ENCODE data around the gene SOX1. TPM values are rescaled to one million over a fixed set of nuclear protein-coding genes. Genes with fewer than 3 reads are reported as not detected.

The SOX1 gene
- total and polyA plus RNA-seq, 11 donors = not detected

GRCh38 chr13:112056739-112057438 is 10.1 kb upstream of the SOX1 start:
- no peaks in the 10 kb centered on the region for H3K36me3 ChIP-seq
- ATAC-seq (no peak), DNase-seq (no peak)
- H3K9me3 ChIP-seq = no peaks in the 10 kb centered on the region
- H3K4me1 ChIP-seq = peaks cover 0 to 61% (median 2%) of the 10 kb centered on the region in 12 donors
- peaks cover 77 to 100% (median 100%) of the 10 kb centered on the region in 9 donors for H3K27me3 ChIP-seq
- H3K27ac ChIP-seq = no peak overlapping the region
- TF ChIP-seq POLR2A (IDR thresholded peaks at IDR 0.05) = no peak
- TF ChIP-seq CTCF (IDR thresholded peaks at IDR 0.05) = no peak
- 1 to 2% (median 2%) methylated on average over 44 to 72 of the region's 72 CpGs for WGBS, 4 donors
- peak overlapping the region in 1 of 12 donors; percentile 1 for H3K4me3 ChIP-seq
- intact Hi-C loops (cut with DNase I) = no loop called here

DNA sequence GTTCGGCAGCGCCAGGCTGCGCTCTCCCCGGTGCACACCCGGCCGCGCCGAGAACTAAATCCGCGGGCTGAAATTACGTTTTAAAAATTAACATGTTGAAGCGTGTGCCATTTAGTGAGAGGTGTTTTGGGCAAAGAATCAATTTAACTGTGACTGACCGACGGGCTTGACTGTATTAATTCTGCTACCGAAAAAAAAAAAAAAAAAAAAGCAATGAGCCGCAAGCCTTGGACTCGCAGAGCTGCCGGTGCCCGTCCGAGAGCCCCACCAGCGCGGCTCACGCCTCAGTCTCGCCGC is 9.6 kb upstream of the SOX1 start:
- Histone ChIP-seq H3K4me1 (peaks cover 0 to 61% (median 2%) of the 10 kb centered on the region in 12 donors), H3K9me3 (no peaks in the 10 kb centered on the region), H3K27me3 (peaks cover 80 to 100% (median 100%) of the 10 kb centered on the region in 9 donors), H3K4me3 (no peak overlapping the region), H3K36me3 (no peaks in the 10 kb centered on the region), H3K27ac (no peak overlapping the region)
- no peak for TF ChIP-seq CTCF (IDR thresholded peaks at IDR 0.05)
- no peak for TF ChIP-seq POLR2A (IDR thresholded peaks at IDR 0.05)
- 2 to 5% (median 3%) methylated on average over 21 to 25 of the region's 25 CpGs for WGBS, 4 donors
- intact Hi-C loops (cut with DNase I) = no loop called here
- DNase-seq (no peak), ATAC-seq (no peak)

DNA sequence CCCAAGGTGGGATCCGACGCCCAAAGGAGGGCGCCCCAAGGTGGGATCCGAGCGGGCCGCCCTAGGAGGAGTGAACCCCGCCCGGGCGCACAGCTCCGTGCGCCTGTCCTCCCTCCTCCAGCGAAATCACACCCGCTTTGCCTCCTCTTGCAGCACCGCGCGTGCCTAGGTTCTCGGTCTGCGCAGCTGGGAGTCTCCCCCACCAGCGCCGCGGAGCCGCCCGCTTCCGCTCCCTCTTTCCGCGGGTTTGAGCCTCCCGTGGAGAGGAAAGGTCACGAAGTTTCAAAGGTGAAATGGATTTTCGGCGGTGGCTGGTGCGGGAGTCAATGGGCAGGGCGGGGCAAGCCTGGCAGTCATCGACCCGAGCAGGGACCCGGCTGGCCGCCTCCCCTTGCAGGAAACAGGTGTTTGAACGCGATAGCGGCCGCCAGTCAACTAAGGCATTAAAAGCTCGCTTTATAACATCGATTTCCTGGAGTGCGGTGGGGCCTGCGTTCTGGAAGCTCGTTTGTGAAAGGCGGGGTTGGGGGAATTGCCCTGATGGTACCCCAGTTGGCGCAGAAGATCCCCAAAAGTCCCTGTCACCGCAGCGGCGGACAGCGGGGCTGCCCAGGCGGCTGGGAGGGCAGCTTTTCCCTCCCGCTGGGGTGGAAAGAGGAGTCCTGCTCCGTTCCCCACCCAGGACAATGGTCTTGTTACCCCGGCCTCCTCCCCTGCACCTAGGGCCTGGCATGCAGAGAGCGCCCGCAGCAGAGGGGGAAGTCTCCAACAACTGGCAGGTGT is 9.0 kb upstream of the SOX1 start:
- Histone ChIP-seq H3K36me3 (no peaks in the 10 kb centered on the region), H3K27ac (no peak overlapping the region), H3K27me3 (peaks cover 85 to 100% (median 100%) of the 10 kb centered on the region in 9 donors), H3K9me3 (no peaks in the 10 kb centered on the region), H3K4me3 (no peak overlapping the region), H3K4me1 (peaks cover 0 to 66% (median 4%) of the 10 kb centered on the region in 12 donors)
- TF ChIP-seq POLR2A (IDR thresholded peaks at IDR 0.05) (no peak), CTCF (IDR thresholded peaks at IDR 0.05) (no peak)
- ATAC-seq (no peak), DNase-seq (no peak)
- intact Hi-C loops (cut with DNase I) = no loop called here
- 2 to 3% (median 2%) methylated on average over 48 to 57 of the region's 57 CpGs for WGBS, 4 donors

DNA sequence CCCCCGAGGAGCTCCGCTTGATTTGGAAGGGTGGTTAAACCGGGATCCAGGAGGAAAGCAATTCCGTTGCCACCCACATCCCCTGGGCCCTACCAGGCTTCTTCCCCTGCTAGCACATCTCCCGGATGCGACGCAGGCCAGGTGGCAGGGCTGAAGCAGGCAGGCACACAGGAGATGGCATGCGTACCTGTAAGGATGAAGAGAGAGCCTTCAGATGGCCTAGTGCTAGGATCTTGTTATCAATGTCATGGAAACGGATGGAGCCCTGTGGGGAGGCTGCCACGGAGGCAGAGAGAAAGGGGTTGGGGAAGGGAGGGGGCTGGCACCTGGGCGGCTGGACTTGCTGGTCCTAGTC is 8.5 kb upstream of the SOX1 start:
- ATAC-seq = no peak
- intact Hi-C loops (cut with DNase I) = no loop called here
- no peaks in the 10 kb centered on the region for H3K9me3 ChIP-seq
- no peak overlapping the region for H3K27ac ChIP-seq
- no peak for DNase-seq
- H3K4me1 ChIP-seq = peaks cover 0 to 65% (median 4%) of the 10 kb centered on the region in 12 donors
- no peaks in the 10 kb centered on the region for H3K36me3 ChIP-seq
- H3K4me3 ChIP-seq = no peak overlapping the region
- no peak for TF ChIP-seq CTCF (IDR thresholded peaks at IDR 0.05)
- no peak for TF ChIP-seq POLR2A (IDR thresholded peaks at IDR 0.05)
- H3K27me3 ChIP-seq = peaks cover 85 to 100% (median 100%) of the 10 kb centered on the region in 9 donors
- 0 to 4% (median 2%) methylated on average over 7 to 11 of the region's 11 CpGs for WGBS, 4 donors

All from heart left ventricle (tissue), 16 donors.